ENCODE measurements around the gene GLB1L. TPM values are rescaled to one million over a fixed set of nuclear protein-coding genes. Genes with fewer than 3 reads are reported as not detected.

The GLB1L gene
- total and polyA plus RNA-seq, 8 donors: 9.9 to 17.9 (median 16.1) TPM

DNA sequence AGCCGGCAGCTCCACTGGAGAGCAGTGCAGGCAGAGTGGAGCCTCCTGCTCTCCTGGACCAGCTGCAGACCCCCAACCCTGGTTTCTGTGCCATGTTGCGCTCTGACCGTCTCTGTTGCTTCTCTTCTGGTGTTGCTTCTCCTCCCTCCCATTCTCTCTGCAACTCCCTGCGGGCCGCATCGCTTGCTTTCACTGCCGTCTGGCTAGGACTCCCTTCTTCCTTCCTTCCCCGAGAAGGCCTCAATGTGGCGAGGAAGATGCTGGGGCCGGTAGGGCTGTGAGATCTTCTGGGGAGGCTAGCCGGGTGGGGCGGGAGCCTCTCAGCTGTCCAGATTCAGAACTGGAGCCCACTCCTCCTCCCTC is 40.1 kb upstream of the GLB1L start:
- Histone ChIP-seq H3K27ac (no peak overlapping the region), H3K4me1 (peaks cover 0 to 12% of the 10 kb centered on the region in 2 donors), H3K4me3 (no peak overlapping the region), H3K36me3 (peaks cover 0 to 60% of the 10 kb centered on the region in 2 donors), H3K27me3 (no peaks in the 10 kb centered on the region), H3K9me3 (no peaks in the 10 kb centered on the region)
- intact Hi-C loops (cut with DNase I): no loop called here
- TF ChIP-seq, protein P1, sequence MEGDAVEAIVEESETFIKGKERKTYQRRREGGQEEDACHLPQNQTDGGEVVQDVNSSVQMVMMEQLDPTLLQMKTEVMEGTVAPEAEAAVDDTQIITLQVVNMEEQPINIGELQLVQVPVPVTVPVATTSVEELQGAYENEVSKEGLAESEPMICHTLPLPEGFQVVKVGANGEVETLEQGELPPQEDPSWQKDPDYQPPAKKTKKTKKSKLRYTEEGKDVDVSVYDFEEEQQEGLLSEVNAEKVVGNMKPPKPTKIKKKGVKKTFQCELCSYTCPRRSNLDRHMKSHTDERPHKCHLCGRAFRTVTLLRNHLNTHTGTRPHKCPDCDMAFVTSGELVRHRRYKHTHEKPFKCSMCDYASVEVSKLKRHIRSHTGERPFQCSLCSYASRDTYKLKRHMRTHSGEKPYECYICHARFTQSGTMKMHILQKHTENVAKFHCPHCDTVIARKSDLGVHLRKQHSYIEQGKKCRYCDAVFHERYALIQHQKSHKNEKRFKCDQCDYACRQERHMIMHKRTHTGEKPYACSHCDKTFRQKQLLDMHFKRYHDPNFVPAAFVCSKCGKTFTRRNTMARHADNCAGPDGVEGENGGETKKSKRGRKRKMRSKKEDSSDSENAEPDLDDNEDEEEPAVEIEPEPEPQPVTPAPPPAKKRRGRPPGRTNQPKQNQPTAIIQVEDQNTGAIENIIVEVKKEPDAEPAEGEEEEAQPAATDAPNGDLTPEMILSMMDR (IDR thresholded peaks at IDR 0.05): no peak
- ATAC-seq (no peak), DNase-seq (no peak)

DNA sequence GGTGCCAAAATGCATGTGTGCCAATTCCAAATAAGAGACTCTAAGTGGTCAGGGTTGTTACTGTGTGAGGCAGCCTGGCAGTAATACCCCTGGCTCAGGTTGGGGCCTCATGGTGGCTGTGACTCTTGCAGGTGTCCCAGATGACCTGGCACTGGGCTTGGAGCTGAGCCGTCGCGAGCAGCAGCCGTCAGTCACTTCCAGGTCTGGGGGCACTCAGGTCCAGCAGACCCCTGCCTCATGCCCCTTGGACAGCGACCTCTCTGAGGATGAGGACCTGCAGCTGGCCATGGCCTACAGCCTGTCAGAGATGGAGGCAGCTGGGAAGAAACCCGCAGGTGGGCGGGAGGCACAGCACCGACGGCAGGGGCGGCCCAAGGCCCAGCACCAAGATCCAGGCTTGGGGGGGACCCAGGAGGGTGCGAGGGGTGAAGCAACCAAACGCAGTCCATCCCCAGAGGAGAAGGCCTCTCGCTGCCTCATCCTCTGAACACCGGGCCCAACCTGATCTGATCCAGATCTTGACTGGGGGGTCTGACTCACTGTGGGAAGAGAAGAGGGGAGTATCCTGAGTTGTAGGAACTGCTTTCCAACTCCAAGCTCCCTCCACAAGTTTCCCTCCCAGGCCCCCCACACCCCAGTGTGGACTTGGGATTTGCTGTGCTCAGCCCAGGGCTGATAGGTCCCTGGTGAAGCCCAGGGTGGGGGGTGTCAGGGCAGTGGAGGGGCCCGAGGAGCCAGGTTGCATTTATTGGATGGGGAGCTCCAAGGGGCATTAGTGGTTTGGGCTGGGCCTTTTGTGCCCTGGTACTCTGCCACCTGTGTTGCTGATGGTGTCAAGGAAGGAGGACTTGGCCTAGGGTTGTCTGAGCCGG is 39.5 kb upstream of the GLB1L start:
- H3K9me3 ChIP-seq: no peaks in the 10 kb centered on the region
- intact Hi-C loops (cut with DNase I): no loop called here
- H3K4me3 ChIP-seq: no peak overlapping the region
- DNase-seq: no peak
- TF ChIP-seq, protein P1 (IDR thresholded peaks at IDR 0.05): no peak
- no peak for ATAC-seq
- no peak overlapping the region for H3K27ac ChIP-seq
- no peaks in the 10 kb centered on the region for H3K27me3 ChIP-seq
- H3K36me3 ChIP-seq: peaks cover 0 to 60% of the 10 kb centered on the region in 2 donors
- H3K4me1 ChIP-seq: peaks cover 5 to 18% of the 10 kb centered on the region in 2 donors

DNA sequence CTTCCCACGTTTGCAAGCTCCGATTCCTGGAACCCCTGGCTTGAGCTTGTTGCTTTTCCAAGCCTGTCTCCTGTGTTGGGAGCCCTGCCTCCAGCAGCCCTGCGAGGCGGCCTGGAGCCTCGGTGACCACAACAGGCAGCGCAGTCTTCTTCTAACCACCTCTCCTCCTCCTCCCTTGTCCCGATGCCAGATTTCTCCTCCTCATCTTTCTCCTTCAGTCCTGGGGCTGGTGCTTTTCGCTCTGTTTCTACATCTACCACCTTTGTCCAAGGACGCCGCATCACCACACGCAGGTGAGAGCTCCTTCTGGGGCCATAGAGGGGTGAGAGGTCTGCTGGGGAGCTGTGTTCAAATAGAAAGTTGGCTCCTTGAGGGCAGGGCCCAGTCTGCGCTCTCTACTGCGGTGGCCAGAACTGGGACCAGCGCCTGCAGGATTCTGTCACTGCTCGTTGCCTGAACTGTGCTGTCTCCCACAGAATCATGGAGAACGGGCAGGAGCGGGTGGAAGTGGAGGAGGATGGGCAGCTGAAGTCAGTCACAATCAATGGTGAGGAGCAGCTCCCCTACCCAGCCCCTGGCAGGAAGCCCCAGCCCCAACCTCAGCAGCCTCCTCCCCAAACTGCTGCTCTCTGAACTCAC is 37.8 kb upstream of the GLB1L start:
- peaks cover 0 to 60% of the 10 kb centered on the region in 2 donors for H3K36me3 ChIP-seq
- TF ChIP-seq, protein P1 (IDR thresholded peaks at IDR 0.05): no peak
- H3K27me3 ChIP-seq: no peaks in the 10 kb centered on the region
- intact Hi-C loops (cut with DNase I): no loop called here
- no peaks in the 10 kb centered on the region for H3K9me3 ChIP-seq
- ATAC-seq (no peak), DNase-seq (no peak)
- no peak overlapping the region for H3K27ac ChIP-seq
- H3K4me1 ChIP-seq: peaks cover 13 to 31% of the 10 kb centered on the region in 2 donors
- no peak overlapping the region for H3K4me3 ChIP-seq

DNA sequence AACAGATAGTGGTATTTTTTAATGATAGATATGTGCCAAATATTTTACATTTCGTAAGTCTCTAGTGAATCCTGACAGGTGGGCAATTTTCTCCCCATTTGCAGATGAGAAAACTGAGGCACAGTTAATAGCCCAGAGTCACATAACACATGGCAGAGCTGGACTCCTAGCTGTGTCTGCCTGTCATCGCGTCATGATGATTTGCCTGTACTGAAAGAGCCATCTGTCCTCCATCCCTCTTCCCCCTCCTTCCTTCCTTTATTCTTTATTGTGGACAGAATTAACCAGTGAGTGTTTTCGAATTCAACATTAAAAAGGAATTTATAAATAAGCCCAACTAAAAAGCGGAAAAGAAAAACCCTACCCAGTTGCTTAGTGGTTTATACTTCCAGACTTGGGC is 37.1 kb upstream of the GLB1L start:
- DNase-seq (no peak), ATAC-seq (no peak)
- no peaks in the 10 kb centered on the region for H3K27me3 ChIP-seq
- H3K4me3 ChIP-seq: no peak overlapping the region
- peaks cover 0 to 60% of the 10 kb centered on the region in 2 donors for H3K36me3 ChIP-seq
- TF ChIP-seq, protein P1 (IDR thresholded peaks at IDR 0.05): no peak
- peaks cover 15 to 38% of the 10 kb centered on the region in 2 donors for H3K4me1 ChIP-seq
- H3K27ac ChIP-seq: no peak overlapping the region
- H3K9me3 ChIP-seq: no peaks in the 10 kb centered on the region
- intact Hi-C loops (cut with DNase I): no loop called here

DNA sequence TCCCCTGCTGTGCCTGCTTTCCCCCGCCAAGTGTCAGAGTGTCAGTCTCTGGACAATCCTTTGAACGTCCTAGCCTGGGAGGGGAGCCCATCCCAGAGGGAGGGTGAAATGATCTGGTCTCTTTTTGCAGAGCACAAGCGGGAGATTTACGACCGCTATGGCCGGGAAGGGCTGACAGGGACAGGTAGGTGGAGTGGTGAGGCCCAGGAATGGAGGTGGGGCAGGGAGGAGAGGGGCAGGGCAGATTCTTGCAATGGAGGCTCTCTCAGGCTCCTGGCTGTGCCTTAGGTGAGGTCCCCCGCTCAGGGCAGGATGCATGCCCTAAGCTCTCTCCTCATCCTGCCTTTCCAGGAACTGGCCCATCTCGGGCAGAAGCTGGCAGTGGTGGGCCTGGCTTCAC is 36.3 kb upstream of the GLB1L start:
- TF ChIP-seq, protein P1 (IDR thresholded peaks at IDR 0.05): no peak
- H3K36me3 ChIP-seq: peaks cover 0 to 57% of the 10 kb centered on the region in 2 donors
- intact Hi-C loops (cut with DNase I): no loop called here

More for the DNA sequence above, 36.3 kb upstream of the GLB1L start:
- no peak overlapping the region for H3K4me3 ChIP-seq
- H3K9me3 ChIP-seq: no peaks in the 10 kb centered on the region
- ATAC-seq: no peak
- peaks cover 15 to 39% of the 10 kb centered on the region in 2 donors for H3K4me1 ChIP-seq
- no peak for DNase-seq
- no peaks in the 10 kb centered on the region for H3K27me3 ChIP-seq
- no peak overlapping the region for H3K27ac ChIP-seq
